HepG2 (cell line): Measurements from ENCODE around the gene GNB4. TPM values are rescaled to one million over a fixed set of nuclear protein-coding genes. Genes with fewer than 3 reads are reported as not detected.

Experiments used
- AHDC1 ChIP-seq: sonication (generic); formaldehyde crosslinking; IDR thresholded peaks from 2 replicates; pipeline ENCODE4 v1.5.1; 2020; ENCODE audit warnings: mild to moderate bottlenecking, missing genetic modification reagents, borderline replicate concordance
- CEBPB ChIP-seq: IDR thresholded peaks from 2 replicates; pipeline ENCODE4 v1.6.1; 2011; ENCODE audit warnings: low read depth, low read length, improper control_type of control experiment, borderline replicate concordance
- EEA1 ChIP-seq: sonication (generic); formaldehyde crosslinking; IDR thresholded peaks from 2 replicates; pipeline ENCODE4 v1.5.1; 2020; ENCODE audit warnings: mild to moderate bottlenecking, missing genetic modification reagents, borderline replicate concordance
- GMEB2 ChIP-seq: IDR thresholded peaks from 2 replicates; pipeline ENCODE4 v1.6.1; 2016; ENCODE audit warnings: missing biosample characterization, missing genetic modification reagents, low read depth
- HNF1B ChIP-seq: sonication (generic); formaldehyde crosslinking; IDR thresholded peaks from 2 replicates; pipeline ENCODE4 v1.5.1; 2020; ENCODE audit warnings: mild to moderate bottlenecking, moderate library complexity, missing genetic modification reagents
- HOXA7 ChIP-seq: sonication (generic); formaldehyde crosslinking; IDR thresholded peaks from 2 replicates; pipeline ENCODE4 v1.8.1; 2022; ENCODE audit warnings: mild to moderate bottlenecking, missing genetic modification reagents, moderate library complexity
- RAD51 ChIP-seq: fragments of 450-650 bp; IDR thresholded peaks from 2 replicates; pipeline ENCODE4 v1.6.1; 2016; ENCODE audit warnings: borderline replicate concordance
- RXRB ChIP-seq: IDR thresholded peaks from 2 replicates; pipeline ENCODE4 v1.6.1; 2016; ENCODE audit warnings: borderline replicate concordance, missing genetic modification reagents, missing compliant biosample characterization
- SAFB2 ChIP-seq: sonication (generic); formaldehyde crosslinking; IDR thresholded peaks from 2 replicates; pipeline ENCODE4 v1.5.1; 2020; ENCODE audit warnings: missing genetic modification reagents, low read depth, mild to moderate bottlenecking, borderline replicate concordance
- SMC3 ChIP-seq: IDR thresholded peaks from 2 replicates; pipeline ENCODE4 v1.6.1; 2011; ENCODE audit warnings: low read length, improper control_type of control experiment
- SP2 ChIP-seq: sonication (generic); formaldehyde crosslinking; IDR thresholded peaks from 2 replicates; pipeline ENCODE4 v1.5.1; 2020; ENCODE audit warnings: mild to moderate bottlenecking, missing genetic modification reagents
- STAG1 ChIP-seq: sonication (generic); formaldehyde crosslinking; IDR thresholded peaks from 2 replicates; pipeline ENCODE4 v1.4.0; 2020; ENCODE audit warnings: missing genetic modification reagents
- ZMAT3 ChIP-seq: sonication (generic); formaldehyde crosslinking; conservative IDR thresholded peaks from 2 replicates; pipeline ENCODE4 v1.7.0; 2021; ENCODE audit warnings: missing genetic modification reagents
- ZNF326 ChIP-seq: sonication (generic); formaldehyde crosslinking; IDR thresholded peaks from 2 replicates; pipeline ENCODE4 v1.4.0; 2020; ENCODE audit warnings: missing genetic modification reagents, borderline replicate concordance
- ZNF337 ChIP-seq: sonication (generic); formaldehyde crosslinking; IDR thresholded peaks from 2 replicates; pipeline ENCODE4 v1.5.1; 2020; ENCODE audit warnings: missing genetic modification reagents, low read depth, mild to moderate bottlenecking, borderline replicate concordance
- ZNF44 ChIP-seq: sonication (generic); formaldehyde crosslinking; IDR thresholded peaks from 2 replicates; pipeline ENCODE4 v1.5.1; 2020; ENCODE audit warnings: mild to moderate bottlenecking, missing genetic modification reagents
- ZNF670 ChIP-seq: sonication (generic); formaldehyde crosslinking; IDR thresholded peaks from 2 replicates; pipeline ENCODE4 v1.8.0; 2022; ENCODE audit warnings: mild to moderate bottlenecking, missing genetic modification reagents, borderline replicate concordance
- polyA plus RNA-seq, 8 experiments: library from polyadenylated mRNA; depleted of rRNA in 3 of 8; stranded (reverse) in 7 of 8; unstranded in 1 of 8; fragments of >200 nt; fragmentation: Illumina TruSeq in 4 of 8; extraction: Trizol in 4 of 8; gene quantifications; 2 replicates each; pipeline versions ENCODE4 v1.2.1 to v1.2.3, GENCODE V29; 2011 to 2016; ENCODE audit warnings: low read depth in 4 of 8, missing spikeins in 1 of 8, mixed read lengths in 1 of 8; ENCODE audit not compliant: insufficient read depth in 1 of 8
- total RNA-seq, 5 experiments: library from RNA; depleted of rRNA; stranded (reverse); fragments of >200 nt; fragmentation: Illumina TruSeq; extraction: Trizol; gene quantifications; 2 replicates each; pipeline ENCODE4 v1.2.3, GENCODE V29; 2016; ENCODE audit warnings: low read depth in 1 of 5
- TF ChIP-seq, protein P1 (sequence below): sonication (generic); formaldehyde crosslinking; IDR thresholded peaks from 2 replicates; pipeline ENCODE4 v1.5.1; 2020; ENCODE audit warnings: mild to moderate bottlenecking, missing genetic modification reagents, borderline replicate concordance

GNB4 gene
- total and polyA plus RNA-seq, 2 of the 13 experiments (the other 11 are each of a cell fraction or from before 2014, with no cell fraction given): 0.07 to 0.13 TPM

DNA sequence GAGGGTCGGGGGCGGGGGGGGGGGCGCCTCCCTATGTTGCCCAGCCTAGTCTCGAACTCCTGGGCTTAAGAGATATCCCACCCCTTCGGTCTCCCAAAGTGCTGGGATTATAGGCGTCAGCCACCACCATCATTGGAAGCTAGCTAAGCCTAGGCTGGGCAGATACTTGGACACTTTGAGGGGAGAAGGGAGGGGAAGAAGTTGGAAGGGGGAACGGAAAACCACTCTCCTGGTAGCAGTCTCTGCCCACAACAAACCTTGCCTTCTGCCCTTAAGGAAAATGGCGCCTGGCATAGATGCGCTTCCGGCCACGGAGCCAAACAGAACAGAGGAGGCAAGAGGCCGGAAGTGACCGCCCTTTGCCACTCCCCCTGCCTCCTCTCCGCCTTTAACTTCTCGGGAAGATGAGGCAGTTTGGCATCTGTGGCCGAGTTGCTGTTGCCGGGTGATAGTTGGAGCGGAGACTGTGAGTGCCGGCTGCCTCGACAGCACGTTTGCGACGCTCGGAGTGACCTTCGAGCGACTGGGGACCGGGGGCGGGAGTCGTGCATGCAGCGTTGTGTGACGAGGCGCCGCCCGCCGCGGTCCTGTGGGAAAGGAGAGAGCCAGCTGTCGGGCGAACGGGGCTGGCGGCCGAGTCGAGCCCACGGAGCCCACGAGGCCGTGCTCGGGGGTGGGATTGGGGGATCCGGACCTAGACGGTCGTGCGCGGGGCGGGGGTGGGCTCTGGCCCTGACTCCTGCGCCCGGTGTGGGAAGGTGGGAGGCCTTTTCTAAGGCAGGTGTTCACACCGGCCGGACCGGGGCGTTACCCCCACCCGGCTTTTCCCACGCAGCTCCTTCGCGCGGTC is 103.7 kb downstream of the GNB4 start, which contains the start of gene MFN1 (continued):
- TF ChIP-seq, protein P1, sequence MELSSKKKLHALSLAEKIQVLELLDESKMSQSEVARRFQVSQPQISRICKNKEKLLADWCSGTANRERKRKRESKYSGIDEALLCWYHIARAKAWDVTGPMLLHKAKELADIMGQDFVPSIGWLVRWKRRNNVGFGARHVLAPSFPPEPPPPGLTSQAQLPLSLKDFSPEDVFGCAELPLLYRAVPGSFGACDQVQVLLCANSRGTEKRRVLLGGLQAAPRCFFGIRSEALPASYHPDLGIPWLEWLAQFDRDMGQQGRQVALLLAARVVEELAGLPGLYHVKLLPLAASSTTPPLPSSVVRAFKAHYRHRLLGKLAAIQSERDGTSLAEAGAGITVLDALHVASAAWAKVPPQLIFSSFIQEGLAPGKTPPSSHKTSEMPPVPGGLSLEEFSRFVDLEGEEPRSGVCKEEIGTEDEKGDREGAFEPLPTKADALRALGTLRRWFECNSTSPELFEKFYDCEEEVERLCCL (CRISPR knock-in tag): no peak
- TF ChIP-seq ZNF44: no peak
- TF ChIP-seq GMEB2 (CRISPR knock-in tag): no peak
- peak; percentile 91 for TF ChIP-seq HNF1B (CRISPR knock-in tag)
- peak; percentile 39; the same call in 1 of the 2 replicates for TF ChIP-seq RXRB
- TF ChIP-seq ZNF670 (CRISPR knock-in tag): no peak
- TF ChIP-seq STAG1 (CRISPR knock-in tag): no peak
- TF ChIP-seq CEBPB: no peak
- no peak for TF ChIP-seq RAD51
- peak; percentile 85 for TF ChIP-seq ZMAT3 (CRISPR knock-in tag)
- TF ChIP-seq SAFB2 (CRISPR knock-in tag): no peak; the same call in 1 of the 2 replicates
- TF ChIP-seq HOXA7 (CRISPR knock-in tag): no peak
- TF ChIP-seq EEA1 (CRISPR knock-in tag): no peak
- peak; percentile 79 for TF ChIP-seq SP2
- no peak for TF ChIP-seq ZNF337 (CRISPR knock-in tag)
- TF ChIP-seq ZNF326: no peak
- no peak for TF ChIP-seq AHDC1 (CRISPR knock-in tag)
- TF ChIP-seq SMC3: no peak
